Lung (tissue), 12 donors: ENCODE measurements around the gene RBMS2. TPM values are rescaled to one million over a fixed set of nuclear protein-coding genes. Genes with fewer than 3 reads are reported as not detected.

Experiments
- ATAC-seq: fragments of 200-7000 bp; cut with Tn5 transposase; one replicate; pipeline ENCODE4 v1.9.1; 2020; ENCODE audit warnings: moderate number of reproducible peaks; ENCODE audit not compliant: insufficient read depth, low FRiP score
- DNase-seq, 3 donors: peaks; one replicate each; pipeline ENCODE4 v3.0.0-alpha.2; 2013 to 2017
- H3K27ac ChIP-seq, 2 donors: one replicate each; pipeline ENCODE4 v1.5.1; 2013; ENCODE audit warnings: mild to moderate bottlenecking in 2 of 2, moderate library complexity in 2 of 2, control low read depth in 1 of 2, inconsistent platforms in 1 of 2, low read depth in 1 of 2, low read length in 1 of 2
- H3K27me3 ChIP-seq, 3 donors: one replicate each; pipeline ENCODE4 v1.5.1; 2013; ENCODE audit warnings: low read length in 2 of 3; ENCODE audit not compliant: control insufficient read depth in 3 of 3, insufficient read depth in 3 of 3
- H3K36me3 ChIP-seq, 4 donors: one replicate each; pipeline ENCODE4 v1.5.1; 2013; ENCODE audit warnings: low read length in 4 of 4, mild to moderate bottlenecking in 1 of 4, moderate library complexity in 1 of 4; ENCODE audit not compliant: control insufficient read depth in 4 of 4, insufficient read depth in 4 of 4
- H3K4me1 ChIP-seq, 5 donors: one replicate each; pipeline ENCODE4 v1.5.1; 2013; ENCODE audit warnings: low read length in 5 of 5, mild to moderate bottlenecking in 2 of 5, moderate library complexity in 1 of 5; ENCODE audit not compliant: control insufficient read depth in 5 of 5, insufficient read depth in 5 of 5
- H3K4me3 ChIP-seq: one replicate; pipeline ENCODE4 v1.5.1; 2013; ENCODE audit warnings: mild to moderate bottlenecking, control low read depth, moderate library complexity
- H3K9ac ChIP-seq, 2 donors: one replicate each; pipeline ENCODE4 v1.5.1; 2013; ENCODE audit warnings: low read length in 2 of 2, control low read depth in 1 of 2; ENCODE audit not compliant: insufficient read depth in 1 of 2
- H3K9me3 ChIP-seq, 4 donors: one replicate each; pipeline ENCODE4 v1.5.1; 2013; ENCODE audit warnings: low read length in 3 of 4, mild to moderate bottlenecking in 1 of 4, moderate library complexity in 1 of 4; ENCODE audit not compliant: control insufficient read depth in 4 of 4, insufficient read depth in 3 of 4
- CTCF ChIP-seq: IDR thresholded peaks from 2 replicates; pipeline ENCODE4 v1.5.1; 2012; ENCODE audit warnings: mild to moderate bottlenecking; ENCODE audit errors: control extremely low read depth, extremely low read depth
- WGBS, 2 donors: extraction: QIAGEN DNeasy Blood & Tissue Kit; methylation state at CpG; one replicate each; pipeline ENCODE4 v1.1.7; 2013; 5-methylcytosine and 5-hydroxymethylcytosine counted together
- polyA plus RNA-seq, 2 donors: library from polyadenylated mRNA; stranded (reverse); fragments of 200-250 nt; gene quantifications; one replicate each; pipeline ENCODE4 v1.2.1, GENCODE V29; 2013
- total RNA-seq, 2 donors: library from RNA; depleted of rRNA in 1 of 2; stranded (reverse); fragments of >200 nt in 1 of 2; gene quantifications; one replicate each; pipeline ENCODE4 v1.2.1, GENCODE V29; 2014 to 2021
- donor health status: control.
- donor health status: control.
- donor health status: Bipolar disorder and iron deficiency.
- donor health status: healthy.
- donor health status: DM: yes; HTN: yes; CAD: no.

RBMS2 gene
- total and polyA plus RNA-seq, 4 donors = 16.3 to 71.0 (median 42.7) TPM

- DNase-seq (no peak), ATAC-seq (no peak)
- 95 to 99% methylated on average over 4 of the region's 4 CpGs for WGBS, 2 donors
- H3K4me1 ChIP-seq = no peaks in the 10 kb centered on the region
- no peak overlapping the region for H3K4me3 ChIP-seq
- H3K27ac ChIP-seq = no peak overlapping the region
- no peaks in the 10 kb centered on the region for H3K27me3 ChIP-seq
- no peaks in the 10 kb centered on the region for H3K9me3 ChIP-seq
- TF ChIP-seq CTCF = no peak
- H3K36me3 ChIP-seq = peaks cover 11 to 40% (median 35%) of the 10 kb centered on the region in 4 donors
- no peak overlapping the region for H3K9ac ChIP-seq
These were observed 63.5 kb downstream of the RBMS2 start for GRCh38 chr12:56585098-56585497.

- no peak for DNase-seq
- Histone ChIP-seq H3K36me3 (peaks cover 13 to 33% (median 20%) of the 10 kb centered on the region in 4 donors), H3K4me1 (peaks cover 0 to 2% (median 0%) of the 10 kb centered on the region in 5 donors), H3K4me3 (no peak overlapping the region), H3K9me3 (no peaks in the 10 kb centered on the region), H3K27ac (no peak overlapping the region), H3K27me3 (no peaks in the 10 kb centered on the region), H3K9ac (no peak overlapping the region)
- no peak for TF ChIP-seq CTCF
- ATAC-seq = no peak
- WGBS, 2 donors = 90 to 93% methylated on average over 1 of the region's 1 CpG
These were observed 68.2 kb downstream of the RBMS2 start for GRCh38 chr12:56589783-56590182.

GRCh38 chr12:56590237-56590830, 68.7 kb downstream of the RBMS2 start:
- ATAC-seq (no peak), DNase-seq (no peak)
- Histone ChIP-seq H3K4me1 (peaks cover 0 to 2% (median 0%) of the 10 kb centered on the region in 5 donors), H3K27ac (no peak overlapping the region), H3K4me3 (no peak overlapping the region), H3K9me3 (no peaks in the 10 kb centered on the region), H3K9ac (no peak overlapping the region), H3K27me3 (no peaks in the 10 kb centered on the region), H3K36me3 (peaks cover 10 to 33% (median 20%) of the 10 kb centered on the region in 4 donors)
- no peak for TF ChIP-seq CTCF
- WGBS, 2 donors = 56 to 62% methylated on average over 3 of the region's 3 CpGs

- WGBS, 2 donors = 79 to 83% methylated on average over 5 of the region's 5 CpGs
- H3K27me3 ChIP-seq = no peaks in the 10 kb centered on the region
- ATAC-seq (no peak), DNase-seq (no peak)
- peaks cover 13 to 34% (median 22%) of the 10 kb centered on the region in 4 donors for H3K36me3 ChIP-seq
- H3K27ac ChIP-seq = no peak overlapping the region
- H3K4me3 ChIP-seq = no peak overlapping the region
- no peaks in the 10 kb centered on the region for H3K9me3 ChIP-seq
- no peak for TF ChIP-seq CTCF
- H3K9ac ChIP-seq = no peak overlapping the region
- H3K4me1 ChIP-seq = peaks cover 0 to 2% (median 0%) of the 10 kb centered on the region in 5 donors
These were observed 69.5 kb downstream of the RBMS2 start for GRCh38 chr12:56591126-56591525.
